Mesothelial cell of epicardium (in vitro differentiated cells): ENCODE data around the gene SPRTN. TPM values are rescaled to one million over a fixed set of nuclear protein-coding genes. Genes with fewer than 3 reads are reported as not detected.

Experiments
- DNase-seq, 2 experiments: peaks; one replicate each; pipeline ENCODE4 v3.0.0; 2021; ENCODE audit warnings: low spot score in 2 of 2; ENCODE audit not compliant: unreplicated experiment in 2 of 2
- H3K27ac Mint-ChIP-seq: 2 replicates; pipeline ENCODE4 v1.8.0; 2021; ENCODE audit warnings: mixed read lengths
- H3K27me3 Mint-ChIP-seq: 2 replicates; pipeline ENCODE4 v1.8.0; 2021; ENCODE audit warnings: low read depth, mixed read lengths
- H3K36me3 Mint-ChIP-seq: 2 replicates; pipeline ENCODE4 v1.8.0; 2021; ENCODE audit warnings: mixed read lengths
- H3K4me1 Mint-ChIP-seq: 2 replicates; pipeline ENCODE4 v1.8.0; 2021; ENCODE audit warnings: mixed read lengths
- H3K4me3 Mint-ChIP-seq: 2 replicates; pipeline ENCODE4 v1.8.0; 2021; ENCODE audit warnings: mild to moderate bottlenecking, moderate library complexity, mixed read lengths
- H3K9me3 Mint-ChIP-seq: 2 replicates; pipeline ENCODE4 v1.8.0; 2021; ENCODE audit warnings: mixed read lengths
- CTCF ChIP-seq: fragments of 200-600 bp; sonication (generic); IDR thresholded peaks from one replicate; pipeline ENCODE4 v1.5.0; 2021; ENCODE audit warnings: antibody characterized with exemption; ENCODE audit not compliant: unreplicated experiment
- total RNA-seq: library from RNA; stranded (reverse); gene quantifications from 3 replicates; pipeline ENCODE4 v1.2.1, GENCODE V29; 2021

The SPRTN gene
- total RNA-seq, 1 donor from 2014 or later = 12.0 TPM

GRCh38 chr1:231312432-231312788 lies 25.7 kb upstream of the SPRTN start:
- no peak overlapping the region for H3K27ac Mint-ChIP-seq
- H3K4me1 Mint-ChIP-seq = no peaks in the 10 kb centered on the region
- H3K9me3 Mint-ChIP-seq = no peaks in the 10 kb centered on the region
- H3K4me3 Mint-ChIP-seq = no peak overlapping the region
- no peak for DNase-seq
- no peak for TF ChIP-seq CTCF
- no peaks in the 10 kb centered on the region for H3K36me3 Mint-ChIP-seq
- H3K27me3 Mint-ChIP-seq = peaks cover 3% of the 10 kb centered on the region

GRCh38 chr1:231313661-231314060 lies 24.4 kb upstream of the SPRTN start:
- H3K4me3 Mint-ChIP-seq = no peak overlapping the region
- peak in 1 of 2 experiments; percentile 13 for DNase-seq
- TF ChIP-seq CTCF = no peak

GRCh38 chr1:231315887-231316286 lies 22.2 kb upstream of the SPRTN start:
- Mint-ChIP-seq H3K9me3 (no peaks in the 10 kb centered on the region), H3K36me3 (no peaks in the 10 kb centered on the region), H3K4me3 (no peak overlapping the region), H3K27ac (no peak overlapping the region), H3K27me3 (peaks cover 3% of the 10 kb centered on the region), H3K4me1 (no peaks in the 10 kb centered on the region)
- no peak for TF ChIP-seq CTCF
- DNase-seq = peak in 1 of 2 experiments; percentile 35

More at GRCh38 chr1:231313661-231314060, 24.4 kb upstream of the SPRTN start:
- Mint-ChIP-seq H3K4me1 (no peaks in the 10 kb centered on the region), H3K9me3 (no peaks in the 10 kb centered on the region), H3K36me3 (no peaks in the 10 kb centered on the region), H3K27ac (no peak overlapping the region), H3K27me3 (peaks cover 3% of the 10 kb centered on the region)

- Mint-ChIP-seq H3K27me3 (peaks cover 3% of the 10 kb centered on the region), H3K4me1 (no peaks in the 10 kb centered on the region), H3K27ac (no peak overlapping the region), H3K9me3 (no peaks in the 10 kb centered on the region), H3K4me3 (no peak overlapping the region), H3K36me3 (no peaks in the 10 kb centered on the region)
- DNase-seq = peak in 1 of 2 experiments; percentile 27
- TF ChIP-seq CTCF = no peak
Observed at GRCh38 chr1:231317306-231318014, 20.6 kb upstream of the SPRTN start.

- Mint-ChIP-seq H3K27ac (no peak overlapping the region), H3K9me3 (no peaks in the 10 kb centered on the region), H3K4me3 (no peak overlapping the region), H3K36me3 (no peaks in the 10 kb centered on the region), H3K4me1 (no peaks in the 10 kb centered on the region), H3K27me3 (peaks cover 2% of the 10 kb centered on the region)
- no peak for DNase-seq
- no peak for TF ChIP-seq CTCF
Observed at GRCh38 chr1:231318015-231318355, 20.1 kb upstream of the SPRTN start.
